Measurements from ENCODE around the gene ENHO.

The ENHO gene

DNA sequence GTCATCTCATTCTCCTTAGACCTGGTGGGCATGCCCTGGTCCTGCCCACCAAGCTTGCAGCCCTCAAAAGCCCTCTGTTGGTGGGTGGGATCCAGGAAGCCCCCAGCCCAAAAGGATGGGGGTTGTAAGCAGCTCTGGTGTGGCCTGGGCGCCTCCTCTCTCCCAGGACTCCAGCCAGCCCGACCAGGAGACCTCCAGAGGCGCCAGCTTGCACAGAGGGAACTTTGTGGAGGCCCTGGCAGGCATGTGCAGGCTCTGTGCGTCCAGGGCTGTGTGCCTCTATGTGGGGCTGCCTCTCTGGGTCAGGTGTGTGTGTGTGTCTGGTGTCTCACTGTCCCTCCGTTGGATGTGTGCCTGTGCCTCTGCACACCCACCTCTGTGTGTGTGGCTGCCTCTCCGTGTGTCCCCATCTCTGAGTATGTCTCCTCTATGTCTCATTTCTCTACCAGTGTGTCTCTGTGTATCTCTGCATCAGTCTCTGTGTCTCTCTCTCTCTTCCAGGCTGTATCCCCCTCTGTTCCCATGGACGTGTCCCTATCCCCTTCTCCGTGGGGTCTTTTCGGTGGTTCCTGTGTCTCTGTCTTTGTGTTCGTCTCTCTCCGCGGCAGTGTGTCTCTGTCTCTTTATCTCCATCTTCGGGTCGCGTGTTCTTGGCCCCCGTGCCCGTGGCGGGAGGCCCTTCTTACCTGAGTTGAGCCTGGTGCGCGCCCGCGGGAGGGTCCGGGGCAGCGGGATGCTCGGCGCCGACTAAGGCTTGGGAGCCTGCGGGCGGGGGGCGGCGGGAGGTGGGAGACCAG lies 501 bp downstream of the ENHO start:
- no peak for DNase-seq

DNA sequence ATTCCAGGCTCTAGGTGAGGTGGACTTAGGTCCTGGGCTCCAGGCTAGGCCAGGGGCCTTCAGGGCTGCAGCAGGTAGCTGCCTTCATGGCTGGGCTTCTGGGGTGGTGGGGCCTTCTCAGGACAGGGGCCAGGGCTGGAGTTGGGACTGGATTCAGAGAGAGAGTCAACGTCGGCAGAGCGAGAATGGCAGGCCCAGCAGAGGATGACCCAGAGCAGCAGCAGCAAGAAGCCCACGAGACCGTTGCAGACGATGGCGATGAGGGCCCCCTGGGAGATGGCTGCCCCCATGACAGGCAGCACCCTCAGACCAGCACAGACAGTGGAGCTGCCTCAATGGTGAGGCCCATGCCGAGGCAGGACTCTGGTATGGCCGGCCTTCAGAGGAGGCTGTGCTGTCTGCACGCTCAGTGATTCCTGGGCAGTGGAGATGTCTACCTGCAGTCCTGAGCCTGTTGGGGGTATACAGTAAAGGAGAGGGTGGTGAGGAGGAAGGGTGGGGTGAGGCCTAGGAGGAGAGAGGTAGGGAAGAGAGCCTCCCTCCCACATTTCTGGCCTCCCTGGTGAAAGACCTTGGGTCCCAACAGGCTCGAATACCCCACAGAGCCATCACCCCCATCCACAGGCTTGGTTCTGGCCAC lies 1.3 kb downstream of the ENHO start:
- DNase-seq: no peak

DNA sequence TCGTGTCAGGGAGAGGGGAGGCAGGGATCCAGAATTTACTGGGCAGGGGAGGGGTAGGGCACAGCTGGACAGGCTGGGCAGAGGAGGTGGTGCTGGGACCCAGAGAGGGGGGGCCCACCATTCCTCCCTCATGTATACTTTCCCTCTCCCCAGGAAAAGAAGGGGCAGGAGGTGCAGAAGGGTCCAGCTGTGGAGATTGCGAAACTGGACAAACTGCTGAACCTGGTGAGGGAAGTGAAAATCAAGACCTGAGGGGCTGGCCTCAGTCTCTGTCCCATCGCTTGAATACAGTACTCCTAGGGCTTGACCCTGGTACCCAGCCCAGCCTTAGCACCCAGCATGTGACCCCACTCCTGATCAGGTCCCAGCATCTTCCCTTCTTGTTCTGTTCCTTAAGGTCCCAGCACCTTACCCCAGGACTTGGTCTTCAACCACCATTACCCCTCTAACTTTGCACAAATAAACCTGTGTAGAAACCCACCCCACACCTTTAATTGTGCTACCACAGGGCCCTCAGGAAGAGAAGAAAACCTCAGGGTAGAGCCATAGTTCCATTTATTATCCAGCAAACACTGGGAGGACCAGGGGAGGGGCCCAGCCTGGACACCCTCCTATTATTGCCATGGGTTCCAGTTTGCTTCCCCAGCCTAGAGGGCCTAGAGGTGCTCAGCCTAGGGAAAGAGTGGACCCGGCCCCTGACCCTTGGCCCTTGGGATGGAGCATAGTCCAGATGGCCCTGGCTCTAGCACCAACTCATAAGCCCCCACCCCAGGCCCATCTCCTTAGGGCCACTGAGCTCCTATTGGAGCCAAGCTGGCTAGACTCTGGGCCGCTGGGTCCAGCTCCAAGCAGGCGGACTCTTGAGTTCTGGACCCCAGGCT lies 2.0 kb downstream of the ENHO start:
- DNase-seq: no peak

DNA sequence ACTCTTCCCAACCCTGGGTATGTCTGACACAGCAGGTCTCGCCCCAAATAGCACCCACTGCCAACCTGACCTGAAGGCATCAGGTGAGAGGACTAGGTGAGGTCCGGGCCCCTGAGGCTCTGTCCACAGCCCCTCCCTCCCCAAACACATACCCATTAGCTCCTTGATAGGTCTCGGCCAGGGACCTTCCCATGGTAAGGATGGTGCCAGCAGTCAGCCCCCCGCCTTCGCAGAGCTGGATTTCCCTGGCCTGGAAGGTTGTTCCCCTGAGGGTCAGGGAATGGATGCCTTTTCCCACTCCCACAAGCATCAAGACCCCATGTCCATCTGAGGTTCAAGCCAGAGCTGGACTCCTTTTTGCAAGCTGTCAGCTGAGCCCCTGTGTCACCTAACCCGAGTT lies 2.7 kb downstream of the ENHO start:
- DNase-seq: no peak

DNA sequence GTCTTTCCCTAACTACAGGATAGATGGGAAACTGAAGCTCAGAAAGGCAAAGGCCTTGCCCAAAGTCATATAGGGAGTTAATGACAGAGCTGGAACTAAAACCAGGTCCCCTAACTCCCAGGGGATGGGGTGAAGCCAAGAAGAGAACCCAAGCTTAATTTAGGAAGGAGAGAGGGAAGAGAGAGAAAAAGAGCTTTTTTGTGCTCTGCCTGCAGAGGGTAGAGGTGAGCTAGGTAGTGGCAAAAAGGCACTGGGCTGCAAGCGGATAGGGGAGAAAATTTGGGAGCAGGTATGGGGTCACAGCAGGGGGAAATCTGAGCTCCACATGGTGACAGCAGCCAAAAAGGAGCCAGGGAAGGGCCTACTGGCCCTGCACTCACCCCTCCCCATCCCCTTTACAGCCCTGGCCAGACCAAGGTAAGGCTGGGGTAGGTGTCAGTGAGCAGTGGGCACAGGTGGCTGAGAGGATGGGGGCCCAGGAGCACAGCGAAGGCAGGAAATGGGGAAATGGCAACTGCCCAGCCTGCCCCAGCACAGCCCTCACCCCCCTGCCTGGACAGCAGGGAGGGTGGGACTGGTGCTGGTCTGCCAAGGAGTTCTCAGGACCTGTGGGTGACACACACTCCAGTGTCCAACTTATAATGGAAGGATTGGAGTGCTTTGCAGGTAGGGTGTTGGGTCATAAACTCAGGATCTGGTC lies 3.3 kb downstream of the ENHO start:
- no peak for DNase-seq

DNA sequence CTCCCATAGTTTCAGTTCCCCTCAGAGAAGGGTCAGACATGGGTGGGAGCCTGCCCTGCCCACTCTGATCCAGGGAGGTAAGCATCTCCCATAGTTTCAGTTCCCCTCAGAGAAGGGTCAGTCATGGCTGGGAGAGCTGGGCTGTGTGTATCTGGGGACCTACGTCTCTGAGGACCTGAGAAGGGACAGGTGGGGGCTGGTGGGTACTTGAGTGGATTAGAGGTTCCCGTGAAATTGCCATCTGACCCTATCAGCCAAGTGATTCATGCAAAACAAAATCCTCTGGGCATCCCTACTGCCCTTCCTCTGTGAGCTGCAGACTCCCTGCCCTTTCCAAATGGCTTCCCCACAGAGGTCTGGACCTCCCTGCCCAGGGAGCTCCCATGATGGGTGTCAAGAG lies 3.9 kb downstream of the ENHO start:
- no peak for DNase-seq

DNA sequence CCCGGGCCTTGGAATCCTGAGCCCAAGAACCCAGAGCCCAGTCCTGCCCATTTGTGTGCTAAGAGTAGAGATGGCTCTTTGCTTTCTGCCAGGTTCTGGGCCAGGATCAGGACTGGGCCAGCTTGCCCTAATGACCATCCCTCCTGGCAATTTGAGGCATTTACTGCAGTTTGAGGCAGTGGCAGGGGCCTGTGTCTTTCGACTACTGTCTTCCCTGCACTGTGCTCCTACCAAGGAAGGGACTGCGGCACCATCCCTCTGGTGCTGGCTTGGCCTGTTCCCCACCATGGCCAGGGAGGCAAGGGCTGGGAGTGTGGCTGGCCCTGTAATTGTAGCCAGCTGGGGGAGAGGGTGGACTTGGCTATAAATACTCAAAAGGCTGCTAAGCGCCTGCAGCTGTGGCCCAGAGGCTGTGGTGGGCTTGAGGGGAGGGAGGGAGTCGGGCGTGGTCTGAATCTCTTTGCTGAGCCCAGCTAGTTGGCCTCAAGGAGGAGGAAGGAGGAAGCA lies 4.6 kb downstream of the ENHO start:
- DNase-seq: no peak

DNA sequence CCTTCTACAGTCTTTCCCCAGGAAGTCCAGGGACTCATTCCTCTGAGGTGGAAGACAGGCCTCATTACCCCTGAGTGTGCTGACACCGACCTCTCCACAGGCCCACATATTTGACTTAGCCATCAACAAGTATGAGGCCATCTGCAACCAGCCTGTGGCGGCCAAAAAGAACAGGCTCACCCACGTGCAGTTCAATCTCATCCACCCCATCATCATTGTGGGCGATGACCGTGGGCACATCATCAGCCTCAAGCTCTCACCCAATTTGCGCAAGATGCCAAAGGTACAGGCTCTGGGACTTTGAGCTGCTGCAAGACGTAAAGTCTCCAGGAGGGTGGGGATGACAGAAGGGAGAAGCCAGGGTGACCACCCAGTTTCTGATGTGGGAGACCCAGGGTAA lies 5.6 kb downstream of the ENHO start:
- DNase-seq: no peak

DNA sequence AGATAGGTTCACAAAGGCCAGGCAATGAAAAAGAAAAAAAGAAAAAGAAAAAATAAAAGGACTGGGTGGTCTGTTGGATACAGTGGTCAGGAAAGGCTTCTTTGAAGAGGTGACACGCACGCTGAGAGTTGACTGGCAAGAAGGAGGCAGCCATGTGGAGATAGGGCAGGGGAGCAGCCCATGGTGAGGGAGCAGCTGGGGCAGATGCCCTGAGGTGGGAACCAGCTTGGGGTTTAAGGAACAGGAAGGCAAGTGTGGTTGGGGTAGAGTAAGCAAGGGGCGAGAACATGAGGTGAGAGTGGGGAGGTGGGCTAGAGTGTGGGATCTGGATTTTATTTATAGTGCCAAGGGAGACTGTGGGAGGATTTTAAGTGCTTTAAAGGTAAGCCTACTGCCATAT lies 6.8 kb downstream of the ENHO start:
- DNase-seq: no peak

DNA sequence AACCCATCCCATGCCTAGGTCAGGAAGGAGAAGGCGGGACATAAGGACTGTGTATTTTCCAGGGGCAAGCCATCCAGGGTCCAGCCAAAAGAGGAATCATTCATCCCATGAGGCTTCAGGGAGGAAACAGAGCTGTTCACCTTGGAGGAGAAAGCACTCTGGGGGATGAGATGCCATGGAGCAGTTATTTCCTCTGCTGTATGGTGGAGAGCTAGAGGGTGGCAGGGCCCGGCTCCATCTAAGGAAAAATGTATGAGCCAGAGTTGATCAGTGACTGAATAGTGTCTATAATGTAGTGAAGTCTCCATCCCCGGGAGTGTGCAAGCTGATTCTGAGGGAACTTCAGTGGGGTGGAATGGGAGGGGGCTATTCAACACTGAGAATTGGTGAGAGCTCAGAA lies 8.0 kb downstream of the ENHO start:
- DNase-seq: no peak

DNA sequence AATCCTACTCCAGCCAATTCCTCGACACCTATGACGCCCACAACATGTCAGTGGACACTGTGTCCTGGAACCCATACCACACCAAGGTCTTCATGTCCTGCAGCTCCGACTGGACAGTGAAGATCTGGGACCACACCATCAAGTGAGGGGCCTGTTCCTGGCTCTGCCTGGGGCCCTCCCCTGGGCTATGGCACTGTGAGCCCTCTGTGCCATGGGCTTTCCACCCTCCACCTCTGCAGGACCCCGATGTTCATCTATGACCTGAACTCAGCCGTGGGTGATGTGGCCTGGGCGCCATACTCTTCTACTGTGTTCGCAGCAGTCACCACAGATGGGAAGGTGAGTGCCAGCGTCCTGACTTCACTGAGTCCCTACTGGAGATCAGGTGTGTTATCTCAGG lies 8.4 kb downstream of the ENHO start:
- no peak for DNase-seq

DNA sequence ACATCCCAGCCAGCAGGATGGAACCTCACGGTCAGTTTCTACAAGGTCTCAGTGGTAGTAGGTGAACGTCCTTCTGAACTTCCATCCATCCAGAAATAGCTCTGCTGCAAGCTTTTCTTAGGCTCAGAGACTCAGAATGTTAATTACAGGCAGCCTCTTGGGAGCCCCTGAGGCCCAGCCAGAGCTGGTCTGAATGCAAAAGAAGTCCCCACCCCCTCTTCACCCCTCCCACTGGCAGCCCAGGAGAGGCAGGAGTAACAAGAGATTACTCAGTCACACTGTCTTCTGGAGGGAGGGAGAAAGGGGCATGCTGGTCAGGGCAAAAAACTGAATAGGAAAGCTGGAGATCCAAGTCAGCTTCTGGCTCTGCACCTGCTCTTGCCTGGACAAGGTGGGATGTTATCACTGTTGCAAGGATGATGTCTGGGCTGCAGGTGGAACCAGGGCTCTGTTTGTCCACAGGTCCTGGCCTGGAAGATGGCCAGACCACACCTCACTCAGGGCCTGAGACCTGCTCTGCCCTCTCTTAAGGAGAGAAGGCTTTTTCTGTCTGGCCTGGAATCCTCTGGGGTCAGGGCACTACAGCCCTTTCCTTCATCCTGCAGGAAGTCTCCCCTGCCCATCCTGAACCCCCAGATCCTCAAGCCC lies 9.1 kb downstream of the ENHO start:
- no peak for DNase-seq

DNA sequence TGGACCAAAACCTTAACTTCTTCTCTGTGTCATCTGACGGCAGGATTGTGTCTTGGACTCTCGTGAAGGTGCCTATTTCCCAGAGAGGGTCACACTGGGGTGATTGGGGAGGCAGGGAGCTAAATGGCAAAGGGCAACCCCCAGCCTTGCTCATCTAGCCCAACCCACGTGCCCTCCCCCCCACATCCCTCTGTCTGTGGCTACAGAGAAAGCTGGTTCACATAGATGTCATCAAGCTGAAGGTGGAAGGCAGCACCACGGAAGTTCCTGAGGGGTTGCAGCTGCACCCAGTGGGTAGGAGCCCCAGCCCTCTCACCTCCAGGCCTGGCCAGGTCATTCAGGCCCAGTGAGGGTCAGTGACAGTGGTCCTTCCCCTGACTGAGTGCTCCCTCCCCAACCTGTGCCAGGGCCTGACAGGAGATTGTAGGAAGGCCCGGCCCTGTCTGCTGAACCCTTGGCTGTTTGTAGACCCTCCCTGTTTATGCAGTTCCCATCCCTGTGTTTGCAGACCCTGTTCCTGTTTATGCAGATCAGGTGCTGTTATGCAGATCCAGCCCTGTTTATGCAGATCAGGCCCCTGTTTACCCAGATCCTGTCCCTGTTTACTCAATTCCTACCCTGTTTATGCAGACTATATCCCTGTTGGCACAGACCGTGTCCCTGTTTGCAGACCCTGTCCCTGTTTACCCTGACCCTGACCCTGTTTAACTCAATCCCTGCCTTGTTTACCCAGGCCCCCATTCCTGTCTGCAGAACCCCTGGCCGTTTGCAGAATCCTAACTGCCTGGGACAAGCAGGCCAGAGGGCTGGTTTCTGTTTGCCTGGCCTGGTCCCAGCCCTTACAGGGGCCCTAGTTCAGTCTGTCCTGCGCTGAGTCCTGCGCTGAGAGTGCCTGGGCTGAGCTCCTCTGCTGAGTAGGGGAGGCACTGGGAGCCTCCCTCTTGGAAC lies 10.4 kb downstream of the ENHO start:
- no peak for DNase-seq

DNA sequence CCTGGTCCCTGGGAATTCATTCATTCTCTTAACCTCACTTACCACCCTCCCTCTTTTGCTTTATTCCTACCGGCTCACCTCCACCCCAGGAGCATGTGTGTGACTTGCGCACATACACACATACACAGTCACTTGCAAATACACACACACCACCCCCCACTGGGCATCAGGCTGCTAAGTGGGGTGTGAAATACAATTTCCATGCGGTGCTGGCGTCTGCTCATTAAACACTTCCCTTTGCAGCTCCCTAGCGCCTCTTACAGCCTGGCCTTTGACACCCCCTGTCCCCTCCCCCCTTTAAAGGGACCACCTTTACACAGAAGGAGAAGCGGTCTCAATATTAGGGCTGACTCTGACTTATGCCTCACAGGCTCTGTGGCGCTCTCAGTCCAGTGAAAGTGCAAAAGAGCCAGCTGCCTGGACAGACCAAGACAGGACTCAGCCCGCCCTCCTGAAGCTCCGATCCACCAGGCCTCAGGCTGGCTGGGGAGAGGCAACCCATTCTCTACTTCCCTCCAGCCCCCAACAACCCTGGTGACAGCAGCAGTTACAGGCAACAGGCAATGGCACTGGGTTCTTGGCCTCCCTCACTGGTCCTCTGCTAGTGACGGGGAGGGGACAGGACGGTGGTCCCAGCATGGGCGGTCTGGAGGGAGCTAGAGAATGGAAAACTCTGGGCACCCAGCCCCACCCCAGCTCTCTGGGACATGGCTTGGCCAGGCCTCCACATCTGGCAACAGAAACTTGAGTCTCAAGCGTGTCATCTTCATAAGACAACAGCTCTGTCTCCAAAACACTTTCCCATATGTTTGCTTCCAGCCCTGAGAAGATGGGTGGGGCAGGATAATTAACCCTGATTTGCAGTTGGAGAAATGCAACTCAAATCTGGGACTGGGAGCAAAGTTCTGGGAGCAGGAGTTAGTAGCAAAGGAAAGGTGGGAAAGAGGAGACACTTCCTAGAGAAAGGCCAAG lies 12.0 kb downstream of the ENHO start:
- no peak for DNase-seq

DNA sequence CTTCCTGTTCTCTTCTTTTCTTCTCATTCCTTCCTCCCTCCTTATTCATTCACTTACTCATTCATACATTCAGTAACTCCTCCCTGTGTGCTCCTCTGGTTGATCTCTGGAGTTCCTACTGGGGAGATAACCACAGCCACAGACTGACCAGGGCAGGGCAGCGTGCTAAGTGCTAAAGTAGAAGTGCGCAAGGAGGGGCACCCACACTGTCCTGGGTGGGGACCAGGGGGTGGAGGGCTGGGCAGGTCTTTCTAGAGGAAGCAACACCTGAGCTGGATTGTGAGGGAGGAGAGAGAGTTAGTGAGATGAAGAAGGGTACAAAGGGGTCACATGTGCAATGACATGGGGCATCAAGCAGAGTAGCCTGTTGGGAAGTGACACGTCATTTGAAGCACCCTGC lies 13.8 kb downstream of the ENHO start:
- no peak for DNase-seq

DNA sequence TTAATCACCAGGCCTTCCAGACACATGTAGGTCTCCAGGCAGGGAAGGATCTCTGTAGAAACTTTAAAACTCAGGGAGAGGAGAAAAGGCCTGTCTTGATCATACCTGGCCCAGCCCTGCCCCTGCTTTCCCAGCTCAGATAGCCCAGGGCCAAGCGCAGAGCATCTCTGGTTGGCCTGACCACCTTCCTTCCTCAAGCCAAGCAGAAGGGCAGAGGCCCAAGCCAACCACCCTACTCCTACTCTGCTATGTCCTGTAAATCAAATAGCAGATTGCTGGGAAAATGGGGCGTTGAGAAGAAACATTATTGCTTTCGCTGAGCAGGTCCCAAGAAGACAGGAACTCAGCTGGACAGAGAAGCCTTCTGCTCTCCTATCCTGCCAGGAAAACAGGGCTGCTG lies 14.3 kb downstream of the ENHO start:
- DNase-seq: no peak

DNA sequence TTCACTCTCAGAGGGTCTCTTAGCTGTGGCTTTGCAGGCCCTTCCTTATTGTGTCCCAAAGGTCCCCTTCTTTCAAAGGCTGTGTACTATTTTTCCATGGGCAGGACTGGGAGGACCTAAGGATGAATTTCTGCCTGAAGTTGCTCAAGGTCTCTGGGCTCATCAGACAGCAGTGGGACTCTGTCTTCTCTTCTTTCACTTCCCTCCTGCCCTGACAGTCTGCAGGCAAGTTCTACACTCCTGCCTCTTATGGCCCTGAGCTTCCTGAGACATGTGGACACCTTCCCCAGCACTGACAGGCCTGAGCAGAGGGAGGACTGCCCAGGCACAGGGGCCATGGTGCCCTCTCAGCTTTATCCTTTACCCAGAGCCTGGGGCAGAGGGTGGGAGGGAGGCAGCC lies 14.8 kb downstream of the ENHO start:
- DNase-seq: no peak

DNA sequence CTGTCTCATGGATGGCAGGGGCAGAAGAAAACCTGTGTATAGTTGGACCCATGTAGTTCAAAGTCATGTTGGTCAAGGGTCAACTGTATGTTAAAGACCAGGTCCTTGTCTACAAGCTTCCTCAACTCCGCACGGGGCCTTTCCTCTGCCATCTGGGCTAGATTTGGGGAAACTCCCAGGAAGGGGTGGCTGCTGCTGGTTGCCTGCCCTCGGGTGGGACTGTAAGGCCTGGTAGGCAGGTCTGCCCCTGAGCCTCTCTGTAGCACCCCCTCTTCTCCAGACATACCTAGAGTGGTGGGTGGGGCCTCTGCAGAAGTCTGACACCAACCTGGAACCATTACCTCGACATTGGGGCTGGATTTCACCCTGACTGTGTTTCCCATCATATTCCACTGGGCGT lies 15.2 kb downstream of the ENHO start:
- no peak for DNase-seq

DNA sequence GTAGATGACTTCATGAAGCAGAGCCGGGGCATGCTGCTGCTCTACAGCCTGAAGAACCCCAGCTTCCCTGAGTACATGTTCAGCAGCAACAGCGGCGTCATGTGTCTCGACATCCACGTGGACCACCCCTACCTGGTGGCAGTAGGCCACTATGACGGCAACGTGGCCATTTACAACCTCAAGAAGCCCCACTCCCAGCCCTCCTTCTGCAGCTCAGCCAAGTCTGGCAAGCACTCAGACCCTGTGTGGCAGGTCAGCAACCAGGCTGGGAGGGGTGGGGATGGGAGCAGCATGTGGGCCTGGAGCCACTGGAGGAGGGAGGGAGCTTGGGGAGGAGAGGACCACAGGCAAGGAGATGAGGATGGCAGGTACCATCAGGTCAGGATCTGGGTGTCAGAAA lies 16.2 kb downstream of the ENHO start:
- DNase-seq: no peak
